Islet of Langerhans (tissue), 1 donor: ENCODE data around the gene EGR2.
"Not testable (repeated sequence)": the region's sequence is repeated elsewhere in the genome, so short reads cannot be mapped to it uniquely, and the experiment has no call there.

ENCODE experiments used
- FAIRE-seq: peaks from one replicate; lab custom pipeline; 2011; peaks lifted over from hg19 to GRCh38; lab: Jason Lieb, UNC

The EGR2 gene

DNA sequence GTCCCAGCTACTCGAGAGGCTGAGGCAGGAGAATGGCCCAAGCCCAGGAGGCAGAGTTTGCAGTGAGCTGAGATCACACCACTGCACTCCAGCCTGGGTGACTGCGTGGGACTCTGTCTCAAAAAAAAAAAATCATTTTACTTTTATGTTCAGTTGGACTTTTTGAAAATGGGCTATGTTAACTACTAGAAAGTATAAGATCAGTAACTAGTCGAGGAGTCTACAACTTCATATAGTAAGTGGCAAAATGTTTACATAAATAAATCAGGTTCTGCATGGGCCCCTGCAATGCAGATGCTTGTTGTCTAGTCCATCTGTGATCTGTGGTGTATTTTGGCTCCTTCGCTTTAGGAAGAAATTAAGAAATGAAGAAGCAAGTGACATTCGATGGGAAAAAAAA lies 23.9 kb downstream of the EGR2 start:
- FAIRE-seq = no peak

DNA sequence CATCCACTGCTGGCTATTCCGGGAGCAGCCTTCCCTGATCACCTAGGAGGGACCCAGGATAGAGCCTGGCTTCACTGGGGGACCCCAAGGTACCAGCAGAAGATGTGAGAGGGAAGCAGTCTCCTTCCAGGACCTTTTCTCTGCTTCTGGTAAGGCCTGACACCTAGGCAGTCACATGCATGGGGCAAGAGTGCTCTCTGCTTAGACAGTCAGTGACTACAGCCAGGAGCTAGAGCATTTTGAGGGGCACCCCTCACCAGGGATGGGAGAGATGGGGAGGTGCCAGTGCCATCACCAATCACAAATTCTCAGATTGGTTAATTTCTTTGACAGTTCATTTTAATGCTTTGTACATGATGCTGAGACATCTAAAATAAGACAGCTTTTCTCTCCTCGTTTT lies 25.6 kb downstream of the EGR2 start:
- no peak for FAIRE-seq

DNA sequence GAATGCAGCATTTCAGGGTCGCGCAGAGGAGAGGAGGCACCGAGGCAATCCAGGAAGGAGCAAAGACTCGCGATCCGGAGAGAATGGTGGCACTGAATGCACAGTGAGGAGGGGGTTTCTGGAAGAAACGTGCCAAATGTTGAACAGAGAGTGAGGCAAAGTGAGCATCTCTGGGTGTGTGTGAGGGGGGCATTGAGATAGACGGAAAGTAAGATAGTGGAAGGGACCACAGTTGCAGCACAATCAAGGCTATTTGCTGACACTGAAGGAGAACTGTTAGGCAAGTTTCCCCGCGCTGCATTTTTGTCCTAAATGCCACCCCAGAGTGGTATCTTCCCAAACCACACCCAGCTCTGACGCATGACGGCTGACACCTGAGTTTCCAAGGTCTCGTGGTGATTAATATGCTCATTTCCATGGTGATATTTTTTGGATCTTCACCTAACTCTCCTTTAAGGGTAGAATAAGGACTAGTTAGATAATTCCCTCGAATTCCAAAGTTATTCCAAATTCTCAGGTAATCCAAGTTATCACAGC lies 26.1 kb downstream of the EGR2 start:
- FAIRE-seq = no peak

DNA sequence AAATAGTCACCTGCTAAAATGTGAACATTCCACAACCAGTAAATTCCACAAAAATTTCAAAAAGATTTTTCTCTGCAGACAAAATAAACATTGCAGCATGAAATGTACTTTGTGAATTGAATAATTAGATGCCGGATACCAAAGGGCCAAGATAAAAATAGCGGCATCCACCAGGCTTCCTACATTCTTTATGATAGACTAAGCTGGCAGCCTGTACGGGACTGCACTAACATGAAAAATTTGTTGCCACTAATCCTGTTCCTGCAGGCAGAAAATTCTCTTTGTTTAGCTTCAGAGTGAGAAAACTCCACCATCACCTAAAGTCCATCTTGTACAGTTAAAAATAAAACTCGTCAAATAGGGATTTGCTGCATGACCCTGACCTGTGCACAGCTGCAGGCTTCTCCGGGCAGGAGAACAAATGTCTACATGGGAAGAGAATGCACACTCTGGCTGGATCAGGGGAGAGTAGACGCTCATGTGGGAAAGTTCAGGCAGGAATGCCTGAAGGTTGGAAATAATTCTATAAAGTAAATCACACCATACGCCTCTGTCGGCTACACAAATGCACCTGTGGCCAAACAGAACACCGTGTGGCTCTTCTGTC lies 27.2 kb downstream of the EGR2 start:
- no peak for FAIRE-seq

DNA sequence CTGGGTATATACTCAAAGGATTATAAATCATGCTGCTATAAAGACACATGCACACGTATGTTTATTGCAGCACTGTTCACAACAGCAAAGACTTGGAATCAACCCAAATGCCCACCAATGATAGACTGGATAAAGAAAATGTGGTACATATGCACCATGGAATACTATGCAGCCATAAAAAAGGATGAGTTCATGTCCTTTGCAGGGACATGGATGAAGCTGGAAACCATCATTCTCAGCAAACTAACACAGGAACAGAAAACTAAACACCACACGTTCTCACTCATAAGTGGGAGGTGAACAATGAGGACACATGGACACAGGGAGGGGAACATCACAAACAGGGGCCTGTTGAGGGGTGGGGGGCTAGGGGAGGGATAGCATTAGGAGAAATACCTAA lies 27.9 kb downstream of the EGR2 start:
- FAIRE-seq = not testable (repeated sequence)

DNA sequence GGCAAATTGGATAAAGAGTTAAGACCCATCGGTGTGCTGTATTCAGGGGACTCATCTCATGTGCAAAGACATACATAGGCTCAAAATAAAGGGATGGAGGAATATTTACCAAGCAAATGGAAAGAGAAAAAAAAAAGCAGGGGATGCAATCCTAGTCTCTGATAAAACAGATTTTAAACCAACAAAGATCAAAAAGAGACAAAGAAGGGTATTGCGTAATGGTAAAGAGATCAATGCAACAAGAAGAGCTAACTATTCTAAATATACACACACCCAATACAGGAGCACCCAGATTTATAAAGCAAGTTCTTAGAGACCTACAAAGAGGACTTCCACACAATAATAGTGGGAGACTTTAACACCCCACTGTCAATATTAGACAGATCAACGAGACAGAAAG lies 31.6 kb downstream of the EGR2 start:
- not testable (repeated sequence) for FAIRE-seq

DNA sequence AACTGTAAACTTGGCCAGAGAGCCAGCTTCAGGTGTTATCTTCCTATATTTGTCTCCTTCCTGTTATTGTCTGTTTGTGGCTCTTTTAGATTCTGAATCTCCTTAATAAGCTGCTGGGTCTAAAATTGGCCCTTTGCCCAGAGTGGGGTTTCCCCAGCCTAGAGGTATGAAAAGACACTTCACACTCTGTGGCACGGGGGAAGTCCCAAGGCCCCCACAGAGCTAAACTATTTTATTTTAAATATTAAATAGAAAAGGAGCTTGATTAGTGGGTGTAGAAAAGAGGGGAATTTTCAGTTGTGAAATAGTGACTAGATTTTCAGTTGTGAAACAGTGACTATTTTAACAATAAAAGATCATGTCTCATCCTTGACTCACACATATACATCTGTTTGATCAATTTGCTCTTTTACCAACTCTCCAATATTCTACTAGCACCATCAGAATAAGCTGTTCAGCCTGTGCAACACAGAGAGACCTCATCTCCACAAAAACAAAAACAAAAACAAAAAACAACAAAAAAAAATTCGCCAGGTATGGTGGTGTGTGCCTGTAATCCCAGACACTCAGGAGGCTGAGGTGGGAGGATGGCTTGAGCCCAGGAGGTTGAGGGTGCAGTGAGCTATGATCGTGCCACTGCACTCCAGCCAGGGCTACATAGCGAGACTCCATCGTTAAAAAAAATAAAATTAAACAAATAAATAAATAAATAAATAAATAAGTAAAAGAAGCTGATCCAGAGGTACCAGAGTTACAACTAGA lies 36.5 kb downstream of the EGR2 start:
- FAIRE-seq = no peak

DNA sequence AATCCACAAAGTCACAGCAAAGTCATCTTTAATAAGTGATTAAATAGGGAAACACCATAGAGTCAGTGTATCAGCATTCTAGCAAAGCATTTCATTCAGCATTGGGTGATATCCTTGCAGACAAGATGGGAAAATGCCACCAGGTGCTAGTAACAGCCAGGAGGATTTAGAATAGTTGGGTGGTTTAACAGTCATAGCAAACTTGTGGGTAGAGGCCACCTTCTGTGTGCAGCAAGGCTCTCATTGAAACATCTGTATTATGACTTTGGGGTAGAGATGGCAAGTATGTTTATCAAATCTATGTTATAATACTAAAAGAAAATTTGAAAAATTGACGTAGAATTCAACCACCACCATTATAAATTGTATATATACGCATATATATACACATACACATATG lies 38.0 kb downstream of the EGR2 start:
- FAIRE-seq = no peak

DNA sequence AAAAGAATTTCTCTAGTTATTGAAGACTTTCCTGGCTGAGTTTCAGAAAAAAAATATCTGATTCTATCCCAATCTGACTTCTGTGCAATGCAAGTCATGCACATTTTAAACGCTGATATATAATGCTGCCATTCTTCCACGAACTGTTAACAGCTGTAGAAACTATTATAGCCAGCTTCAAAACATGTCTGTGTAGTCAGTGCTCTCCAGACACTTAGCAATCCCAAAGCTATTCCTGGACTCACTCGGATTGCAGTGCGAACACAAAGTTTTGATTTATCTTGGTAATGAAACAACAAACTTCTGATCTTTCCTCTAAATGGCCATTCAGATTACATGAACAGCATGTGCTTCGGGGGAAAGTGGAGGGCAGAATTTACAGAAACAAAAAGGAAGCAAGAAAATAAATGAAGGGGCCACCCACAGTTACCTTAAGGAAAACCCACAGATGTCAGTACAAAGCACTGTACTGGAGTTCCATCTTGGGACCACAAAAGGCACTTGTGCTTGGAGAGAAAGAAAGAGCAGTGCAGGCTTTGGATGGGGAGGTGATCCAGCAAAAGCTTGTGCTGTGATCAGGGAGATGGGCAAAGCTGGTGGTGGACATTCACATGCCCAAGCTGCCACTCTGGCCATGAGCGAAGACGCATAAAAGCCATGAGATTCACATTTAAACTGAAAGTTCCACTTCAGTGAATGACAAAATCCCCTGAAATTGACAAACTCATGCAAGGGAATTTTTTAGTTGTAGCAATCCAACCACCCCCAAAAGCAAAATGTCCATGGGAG lies 43.8 kb downstream of the EGR2 start:
- no peak for FAIRE-seq

DNA sequence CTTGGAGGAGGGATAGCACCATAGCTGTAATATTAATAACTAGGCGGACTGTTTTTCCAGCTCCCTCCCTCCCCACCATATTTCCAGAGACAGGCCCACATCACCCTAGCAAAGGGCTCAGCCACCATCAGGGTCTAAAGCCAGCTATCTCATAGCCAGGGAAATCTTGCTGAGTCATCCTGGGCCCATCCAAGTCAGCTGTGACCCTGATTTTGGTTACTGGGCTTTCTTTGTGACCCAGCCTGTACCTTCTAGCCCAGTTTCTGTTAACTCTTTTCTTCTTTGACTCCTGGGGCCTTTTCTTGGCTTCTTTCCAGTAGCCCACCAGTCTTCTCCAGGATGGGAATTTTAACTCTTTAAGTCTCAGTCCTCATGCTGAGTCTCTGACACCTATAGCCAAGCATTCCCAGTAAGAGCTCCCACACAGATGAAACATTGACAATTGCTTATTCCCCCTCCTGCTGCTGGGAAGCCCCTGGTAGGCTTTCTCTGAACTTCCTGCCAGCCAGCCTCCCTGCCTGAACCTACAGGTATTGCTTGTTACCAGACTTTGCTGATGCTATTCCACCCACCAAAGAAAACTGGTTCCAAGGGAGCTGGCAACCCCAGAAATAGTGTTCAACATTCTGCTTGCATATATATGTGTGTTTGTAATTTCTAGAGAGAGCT lies 46.5 kb downstream of the EGR2 start:
- FAIRE-seq = no peak

DNA sequence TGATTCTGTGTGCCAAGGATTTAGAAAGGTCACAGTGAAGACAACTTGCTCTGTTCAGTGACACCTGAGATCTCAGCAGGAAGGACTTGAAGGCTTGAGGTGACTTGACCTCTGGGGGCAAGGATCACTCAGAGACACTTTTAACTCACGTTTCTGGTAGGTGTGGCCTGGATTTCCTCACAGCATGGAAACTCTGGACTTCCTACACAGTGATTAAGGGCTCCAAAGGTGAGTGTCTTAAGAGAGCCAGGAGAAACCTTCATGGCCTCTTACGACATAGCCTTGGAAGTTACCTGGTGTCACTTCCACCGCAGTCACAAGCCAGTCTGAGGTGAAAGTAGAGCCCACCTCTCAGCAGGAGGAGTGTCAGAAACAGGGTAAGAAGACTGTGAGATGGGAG lies 49.8 kb downstream of the EGR2 start:
- no peak for FAIRE-seq

DNA sequence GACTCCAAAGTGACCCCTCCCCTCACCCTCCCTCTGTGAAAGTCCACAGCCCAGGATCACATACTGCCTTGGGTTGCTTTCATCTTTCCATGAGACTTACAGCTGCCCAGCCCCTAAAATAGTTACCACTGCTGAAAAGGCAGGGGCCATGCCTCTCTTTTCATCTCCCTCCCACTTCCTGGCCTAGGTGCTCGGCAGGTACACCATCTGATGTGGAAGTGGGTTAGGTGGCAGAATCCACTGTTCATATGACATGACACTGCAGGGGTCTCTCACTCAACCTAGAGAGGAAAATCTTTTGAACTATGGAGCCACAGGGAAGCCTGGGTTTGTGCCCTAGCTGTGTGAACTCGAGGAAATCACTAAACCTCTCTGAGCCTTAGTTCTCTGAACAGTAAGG lies 50.4 kb downstream of the EGR2 start:
- FAIRE-seq = no peak

DNA sequence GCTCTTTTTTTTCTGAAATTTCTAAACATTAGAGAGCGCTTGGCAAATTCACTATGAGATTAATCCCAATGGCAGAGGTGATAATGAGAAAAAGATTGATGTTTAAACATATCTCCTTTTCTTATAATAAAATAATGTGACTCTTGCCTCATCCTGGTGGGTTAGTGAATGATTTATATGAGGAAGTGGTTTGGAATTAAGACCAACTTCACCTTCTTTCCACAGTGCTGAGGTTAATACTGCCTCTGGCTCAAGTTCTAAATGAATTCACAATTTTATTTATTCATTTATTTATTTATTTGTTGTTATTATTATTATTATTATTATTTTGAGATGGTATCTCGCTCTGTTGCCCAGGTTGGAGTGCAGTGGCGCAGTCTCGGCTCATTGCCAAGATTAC lies 52.2 kb downstream of the EGR2 start:
- FAIRE-seq = no peak

DNA sequence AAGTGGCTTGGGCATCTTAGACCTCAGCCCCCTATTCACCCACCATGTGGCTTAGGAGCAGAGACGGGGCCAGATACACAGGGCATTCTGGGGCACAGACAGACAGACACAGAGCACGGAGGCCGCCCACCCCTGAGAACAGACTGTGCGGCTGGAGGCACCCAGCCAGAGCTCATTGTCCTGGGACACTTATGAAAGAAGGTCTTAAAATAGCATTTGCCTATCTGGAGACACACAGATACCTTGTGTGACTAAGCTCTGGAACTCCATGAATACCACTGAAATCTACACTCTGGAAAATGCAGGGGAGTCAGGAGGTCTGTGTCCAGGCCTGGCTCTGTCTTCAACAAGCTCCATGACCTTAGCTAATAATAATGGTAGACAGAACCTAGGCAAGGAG lies 53.0 kb downstream of the EGR2 start:
- FAIRE-seq = no peak
